Measurements from ENCODE around the gene PSMC3IP.

- TF ChIP-seq CTCF (IDR thresholded peaks at IDR 0.05 in 8 of 11, conservative IDR thresholded peaks at IDR 0.05 in 3 of 11) = peak in 2 of 11 experiments; percentile 39
- TF ChIP-seq POLR2A (IDR thresholded peaks at IDR 0.05) = no peak
- peak; percentile 86 to 96 (median 92) for TF ChIP-seq POLR2AphosphoS5 (IDR thresholded peaks at IDR 0.05)
Measured at GRCh38 chr17:42561897-42562387, 15.6 kb downstream of the PSMC3IP start, which contains the start of gene COASY.
